ENCODE results near the gene CD52. TPM values are rescaled to one million over a fixed set of nuclear protein-coding genes. Genes with fewer than 3 reads are reported as not detected.
A peak's percentile ranks its signal among the peaks of the same experiment; 100 is the strongest.

Gene CD52
- total RNA-seq, 1 experiment from 2014 or later = 1.6 TPM

DNA sequence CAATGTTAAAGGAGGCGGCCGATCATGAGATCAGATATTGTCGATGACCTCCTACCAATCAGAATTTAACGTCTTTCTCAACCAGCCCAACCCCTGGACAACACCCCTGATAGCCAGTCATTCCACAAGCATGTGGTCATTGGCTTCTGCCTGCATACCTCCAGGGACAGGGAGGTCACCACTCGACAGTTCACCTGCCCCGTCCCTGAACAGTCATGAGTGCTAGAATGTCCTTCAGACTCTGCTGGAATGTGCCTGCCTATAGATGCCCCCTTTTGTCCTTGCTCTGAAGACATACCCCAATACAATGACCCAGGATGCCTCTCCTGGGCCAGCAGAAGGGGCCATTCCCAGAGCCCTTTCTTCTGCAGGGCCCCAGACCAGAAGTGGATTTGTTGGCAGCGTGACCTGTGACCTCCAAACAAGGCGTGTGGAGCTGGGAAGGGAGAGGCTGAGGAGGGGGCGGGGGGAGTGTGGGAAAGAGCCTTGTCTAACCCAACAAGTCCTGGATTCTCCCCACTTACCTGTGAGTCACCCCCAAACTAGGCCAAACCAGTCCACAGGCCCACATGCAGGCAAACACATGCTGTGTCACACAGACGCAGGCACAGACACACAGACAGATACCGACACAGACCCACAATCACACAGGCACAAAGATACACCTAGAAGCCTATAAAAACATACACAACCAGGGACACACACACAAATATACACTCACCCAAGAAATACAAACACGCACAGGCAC is 34.0 kb downstream of the CD52 start:
- peaks cover 15% of the 10 kb centered on the region for H3K4me1 ChIP-seq (ENCODE audit: control insufficient read depth, insufficient read depth, low read length)
- DNase-seq (ENCODE audit: low read depth, low spot score) (no peak), ATAC-seq (peak; percentile 36; the same call in 1 of the 2 replicates)
- in situ Hi-C loops (cut with HindIII; ENCODE audit: low pct_unique_long_range_greater_than_20kb, low sequenced_read_pairs) = no loop called here
- no peaks in the 10 kb centered on the region for H3K36me3 ChIP-seq (ENCODE audit: control insufficient read depth, insufficient read depth, low read length)
- ChIA-PET CTCF (no interaction called here), POLR2A (no interaction called here)
- BruUV-seq (replicated peaks) = no TSS peak
- H3K4me3 ChIP-seq (ENCODE audit: low read depth in 2 of 2, low read length in 2 of 2) = no peak overlapping the region
- H3K27ac ChIP-seq (ENCODE audit: low read length) = no peak overlapping the region
- no peaks in the 10 kb centered on the region for H3K27me3 ChIP-seq (ENCODE audit: control insufficient read depth, insufficient read depth, low read length)
- TF ChIP-seq, protein P1, sequence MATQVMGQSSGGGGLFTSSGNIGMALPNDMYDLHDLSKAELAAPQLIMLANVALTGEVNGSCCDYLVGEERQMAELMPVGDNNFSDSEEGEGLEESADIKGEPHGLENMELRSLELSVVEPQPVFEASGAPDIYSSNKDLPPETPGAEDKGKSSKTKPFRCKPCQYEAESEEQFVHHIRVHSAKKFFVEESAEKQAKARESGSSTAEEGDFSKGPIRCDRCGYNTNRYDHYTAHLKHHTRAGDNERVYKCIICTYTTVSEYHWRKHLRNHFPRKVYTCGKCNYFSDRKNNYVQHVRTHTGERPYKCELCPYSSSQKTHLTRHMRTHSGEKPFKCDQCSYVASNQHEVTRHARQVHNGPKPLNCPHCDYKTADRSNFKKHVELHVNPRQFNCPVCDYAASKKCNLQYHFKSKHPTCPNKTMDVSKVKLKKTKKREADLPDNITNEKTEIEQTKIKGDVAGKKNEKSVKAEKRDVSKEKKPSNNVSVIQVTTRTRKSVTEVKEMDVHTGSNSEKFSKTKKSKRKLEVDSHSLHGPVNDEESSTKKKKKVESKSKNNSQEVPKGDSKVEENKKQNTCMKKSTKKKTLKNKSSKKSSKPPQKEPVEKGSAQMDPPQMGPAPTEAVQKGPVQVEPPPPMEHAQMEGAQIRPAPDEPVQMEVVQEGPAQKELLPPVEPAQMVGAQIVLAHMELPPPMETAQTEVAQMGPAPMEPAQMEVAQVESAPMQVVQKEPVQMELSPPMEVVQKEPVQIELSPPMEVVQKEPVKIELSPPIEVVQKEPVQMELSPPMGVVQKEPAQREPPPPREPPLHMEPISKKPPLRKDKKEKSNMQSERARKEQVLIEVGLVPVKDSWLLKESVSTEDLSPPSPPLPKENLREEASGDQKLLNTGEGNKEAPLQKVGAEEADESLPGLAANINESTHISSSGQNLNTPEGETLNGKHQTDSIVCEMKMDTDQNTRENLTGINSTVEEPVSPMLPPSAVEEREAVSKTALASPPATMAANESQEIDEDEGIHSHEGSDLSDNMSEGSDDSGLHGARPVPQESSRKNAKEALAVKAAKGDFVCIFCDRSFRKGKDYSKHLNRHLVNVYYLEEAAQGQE (IDR thresholded peaks at IDR 0.05; ENCODE audit: insufficient read depth in 1 of 2, low read depth in 2 of 2, low read length in 1 of 2) = no peak
- TF ChIP-seq TCF7L2 (IDR thresholded peaks at IDR 0.05; ENCODE audit: low read depth, low read length) = no peak
- TF ChIP-seq POLR2AphosphoS5 (IDR thresholded peaks at IDR 0.05; ENCODE audit: low read depth, low read length) = no peak
- no peak for TF ChIP-seq SIN3A (IDR thresholded peaks at IDR 0.05; ENCODE audit: borderline replicate concordance, insufficient read depth, low read depth, low read length)
- TF ChIP-seq, protein P2, sequence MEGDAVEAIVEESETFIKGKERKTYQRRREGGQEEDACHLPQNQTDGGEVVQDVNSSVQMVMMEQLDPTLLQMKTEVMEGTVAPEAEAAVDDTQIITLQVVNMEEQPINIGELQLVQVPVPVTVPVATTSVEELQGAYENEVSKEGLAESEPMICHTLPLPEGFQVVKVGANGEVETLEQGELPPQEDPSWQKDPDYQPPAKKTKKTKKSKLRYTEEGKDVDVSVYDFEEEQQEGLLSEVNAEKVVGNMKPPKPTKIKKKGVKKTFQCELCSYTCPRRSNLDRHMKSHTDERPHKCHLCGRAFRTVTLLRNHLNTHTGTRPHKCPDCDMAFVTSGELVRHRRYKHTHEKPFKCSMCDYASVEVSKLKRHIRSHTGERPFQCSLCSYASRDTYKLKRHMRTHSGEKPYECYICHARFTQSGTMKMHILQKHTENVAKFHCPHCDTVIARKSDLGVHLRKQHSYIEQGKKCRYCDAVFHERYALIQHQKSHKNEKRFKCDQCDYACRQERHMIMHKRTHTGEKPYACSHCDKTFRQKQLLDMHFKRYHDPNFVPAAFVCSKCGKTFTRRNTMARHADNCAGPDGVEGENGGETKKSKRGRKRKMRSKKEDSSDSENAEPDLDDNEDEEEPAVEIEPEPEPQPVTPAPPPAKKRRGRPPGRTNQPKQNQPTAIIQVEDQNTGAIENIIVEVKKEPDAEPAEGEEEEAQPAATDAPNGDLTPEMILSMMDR (IDR thresholded peaks at IDR 0.05) = no peak
- no peaks in the 10 kb centered on the region for H3K9me3 ChIP-seq (ENCODE audit: control insufficient read depth, insufficient read depth, low read depth, low read length)
- intact Hi-C loops (cut with micrococcal nuclease; ENCODE audit: unreplicated experiment) = no loop called here

DNA sequence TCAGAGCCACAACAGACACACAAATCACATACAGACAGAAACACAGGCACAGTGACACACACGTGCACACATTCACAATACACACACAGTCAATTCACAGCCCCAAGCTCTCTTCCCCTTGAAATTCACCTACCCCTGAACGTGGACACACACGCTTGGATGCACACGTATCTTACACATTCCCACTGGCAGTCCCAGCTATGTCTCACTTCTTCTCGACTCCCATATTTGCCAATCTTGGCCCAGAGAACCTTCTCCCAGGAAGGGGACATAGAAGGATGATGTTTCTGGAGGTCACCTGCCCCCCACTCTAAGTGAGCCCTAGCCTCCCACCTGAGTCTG is 34.6 kb downstream of the CD52 start:
- intact Hi-C loops (cut with micrococcal nuclease; ENCODE audit: unreplicated experiment) = no loop called here
- in situ Hi-C loops (cut with HindIII; ENCODE audit: low pct_unique_long_range_greater_than_20kb, low sequenced_read_pairs) = no loop called here
- DNase-seq (ENCODE audit: low read depth, low spot score) (no peak), ATAC-seq (no peak)
- Histone ChIP-seq H3K4me1 (ENCODE audit: control insufficient read depth, insufficient read depth, low read length) (peaks cover 15% of the 10 kb centered on the region), H3K27ac (ENCODE audit: low read length) (no peak overlapping the region), H3K9me3 (ENCODE audit: control insufficient read depth, insufficient read depth, low read depth, low read length) (no peaks in the 10 kb centered on the region), H3K4me3 (ENCODE audit: low read depth in 2 of 2, low read length in 2 of 2) (no peak overlapping the region), H3K27me3 (ENCODE audit: control insufficient read depth, insufficient read depth, low read length) (no peaks in the 10 kb centered on the region), H3K36me3 (ENCODE audit: control insufficient read depth, insufficient read depth, low read length) (no peaks in the 10 kb centered on the region)
- POLR2A ChIA-PET = no interaction called here
- TF ChIP-seq, protein P1 (IDR thresholded peaks at IDR 0.05; ENCODE audit: insufficient read depth in 1 of 2, low read depth in 2 of 2, low read length in 1 of 2) = no peak
- TF ChIP-seq, protein P2 (IDR thresholded peaks at IDR 0.05) = no peak
- no peak for TF ChIP-seq TCF7L2 (IDR thresholded peaks at IDR 0.05; ENCODE audit: low read depth, low read length)
- TF ChIP-seq SIN3A (IDR thresholded peaks at IDR 0.05; ENCODE audit: borderline replicate concordance, insufficient read depth, low read depth, low read length) = no peak
- no peak for TF ChIP-seq POLR2AphosphoS5 (IDR thresholded peaks at IDR 0.05; ENCODE audit: low read depth, low read length)
- CTCF ChIA-PET = no interaction called here
- BruUV-seq (replicated peaks) = no TSS peak

All from Panc1 (cell line).